GM21576 (cell line): ENCODE measurements around the gene NDUFA6.
"Not testable (repeated sequence)": the region's sequence is repeated elsewhere in the genome, so short reads cannot be mapped to it uniquely, and the experiment has no call there.

Experiments
- ATAC-seq: cut with Tn5 transposase; IDR thresholded peaks from one replicate; pipeline ENCODE4 v1.9.1; 2021; ENCODE audit warnings: mild to moderate bottlenecking, moderate library complexity; ENCODE audit not compliant: unreplicated experiment

Gene NDUFA6

DNA sequence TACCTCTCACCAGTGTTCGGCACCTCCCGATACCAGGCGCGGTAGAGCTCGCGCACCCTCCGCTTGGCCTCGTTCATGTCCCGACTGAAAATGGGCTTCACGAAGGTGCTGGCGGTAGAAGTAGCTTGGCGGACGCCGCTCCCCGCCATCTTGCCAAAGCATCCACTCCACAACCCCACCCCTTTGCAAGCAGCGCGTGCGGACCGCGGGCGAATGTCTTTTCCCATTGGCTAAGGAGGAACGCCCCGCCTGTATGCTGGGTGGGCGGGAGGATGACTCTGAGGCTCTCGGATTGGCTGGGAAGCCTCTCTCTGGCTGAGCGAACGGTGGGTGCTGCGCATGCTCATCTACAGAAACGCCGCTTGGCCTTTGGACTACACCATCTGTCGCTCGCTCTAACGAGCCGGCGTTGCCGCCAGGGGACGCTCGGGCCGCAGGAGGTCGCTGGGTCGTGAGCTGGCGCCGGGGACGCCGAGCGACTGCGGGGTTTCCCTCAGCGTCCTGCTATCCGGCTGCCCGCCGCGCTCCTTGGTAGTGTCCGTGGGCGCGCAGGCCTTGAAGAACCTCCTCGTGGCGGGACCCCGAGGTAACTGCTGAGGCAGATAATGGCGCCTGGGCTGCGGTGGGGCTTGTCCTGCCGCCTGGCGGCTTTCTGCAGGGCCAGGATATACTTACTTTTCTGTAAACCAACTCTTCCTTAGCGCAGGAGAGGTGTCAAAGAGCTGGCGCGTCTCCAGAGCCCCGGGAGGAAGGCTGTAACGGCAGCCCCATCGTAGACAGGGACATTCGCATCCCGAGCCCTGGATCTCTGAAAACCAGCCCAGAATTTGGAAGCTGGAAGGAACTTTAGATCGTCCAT is at the start of gene NDUFA6:
TSS of gene NDUFA6 (minus strand) at position 177 of the 859 bp plus-strand sequence. CDS start at position 149, 28 bp downstream.
- ATAC-seq, result peak; percentile 87

DNA sequence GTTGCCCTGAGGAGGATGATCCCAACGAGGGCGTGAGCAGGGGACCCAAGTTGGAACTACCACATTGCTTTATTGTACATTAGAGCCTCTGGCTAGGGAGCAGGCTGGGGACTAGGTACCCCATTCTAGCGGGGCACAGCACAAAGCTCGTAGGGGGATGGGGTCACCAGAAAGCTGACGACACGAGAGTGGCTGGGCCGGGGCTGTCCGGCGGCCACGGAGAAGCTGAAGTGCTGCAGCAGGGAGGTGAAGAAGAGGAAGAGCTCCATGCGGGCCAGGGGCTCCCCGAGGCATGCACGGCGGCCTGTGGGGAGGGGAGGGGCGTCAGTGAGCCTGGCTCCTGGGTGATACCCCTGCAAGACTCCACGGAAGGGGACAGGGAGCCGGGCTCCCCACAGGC is 49.6 kb upstream of the NDUFA6 start:
- not testable (repeated sequence) for ATAC-seq

DNA sequence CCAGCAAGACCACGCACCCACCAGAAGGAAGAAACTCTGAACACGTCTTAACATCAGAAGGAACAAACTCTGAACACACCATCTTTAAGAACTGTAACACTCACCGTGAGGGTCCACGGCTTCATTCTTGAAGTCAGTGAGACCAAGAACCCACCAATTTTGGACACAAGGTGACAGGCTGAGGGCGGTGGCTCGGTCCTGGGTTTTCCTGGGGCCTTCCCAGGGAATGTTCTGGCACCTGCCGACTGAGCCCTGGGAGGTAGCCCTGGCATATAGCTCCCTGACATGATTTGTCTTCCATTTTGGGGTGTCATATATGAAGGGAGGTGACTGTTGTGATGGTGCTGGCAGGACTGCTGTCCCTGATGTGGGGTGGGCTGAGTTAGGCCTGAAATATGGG is 48.9 kb upstream of the NDUFA6 start:
- ATAC-seq, result not testable (repeated sequence)

DNA sequence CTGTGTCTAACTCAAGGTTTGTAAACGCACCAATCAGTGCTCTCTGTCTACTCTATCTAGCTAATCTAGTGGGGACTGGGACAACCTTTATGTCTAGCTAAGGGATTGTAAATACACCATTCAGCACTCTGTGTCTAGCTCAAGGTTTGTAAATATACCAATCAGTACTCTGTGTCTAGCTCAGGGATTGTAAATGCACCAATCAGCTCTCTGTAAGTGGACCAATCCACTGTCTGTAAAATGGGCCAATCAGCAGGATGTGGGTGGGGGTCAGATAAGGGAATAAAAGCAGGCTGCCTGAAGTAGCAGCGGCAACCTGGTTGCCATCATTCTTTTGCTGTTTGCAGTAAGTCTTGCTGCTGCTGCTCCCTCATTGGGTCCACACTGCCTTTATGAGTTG is 48.4 kb upstream of the NDUFA6 start:
- no peak for ATAC-seq

DNA sequence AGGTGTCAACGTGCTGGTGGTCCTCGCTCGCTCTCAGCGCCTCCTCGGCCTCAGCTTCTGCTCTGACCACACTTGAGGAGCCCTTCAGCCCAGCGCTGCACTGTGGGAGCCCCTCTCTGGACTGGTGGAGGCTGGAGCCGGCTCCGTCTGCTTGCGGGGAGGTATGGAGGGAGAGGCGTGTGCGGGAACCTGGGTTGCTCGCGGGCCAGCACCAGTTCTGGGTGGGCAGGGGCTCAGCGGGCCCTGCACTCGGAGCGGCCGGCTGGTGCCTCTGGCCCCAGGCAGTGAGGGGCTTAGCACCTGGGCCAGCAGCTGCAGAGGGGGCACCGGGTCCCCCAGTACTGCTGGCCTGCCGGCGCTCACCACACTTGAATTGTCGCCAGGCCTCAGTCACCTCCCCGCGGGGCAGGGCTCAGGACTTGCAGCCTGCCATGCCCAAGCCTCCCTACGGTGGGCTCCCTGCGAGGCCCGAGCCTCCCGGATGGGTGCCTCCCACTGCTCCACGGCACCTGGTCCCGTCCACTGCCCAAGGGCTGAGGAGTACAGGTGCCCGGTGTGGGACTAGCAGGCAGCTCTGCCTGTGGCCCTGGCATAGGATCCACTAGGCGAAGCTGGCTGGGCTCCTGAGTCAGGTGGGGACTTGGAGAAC is 47.7 kb upstream of the NDUFA6 start:
- ATAC-seq, result no peak

DNA sequence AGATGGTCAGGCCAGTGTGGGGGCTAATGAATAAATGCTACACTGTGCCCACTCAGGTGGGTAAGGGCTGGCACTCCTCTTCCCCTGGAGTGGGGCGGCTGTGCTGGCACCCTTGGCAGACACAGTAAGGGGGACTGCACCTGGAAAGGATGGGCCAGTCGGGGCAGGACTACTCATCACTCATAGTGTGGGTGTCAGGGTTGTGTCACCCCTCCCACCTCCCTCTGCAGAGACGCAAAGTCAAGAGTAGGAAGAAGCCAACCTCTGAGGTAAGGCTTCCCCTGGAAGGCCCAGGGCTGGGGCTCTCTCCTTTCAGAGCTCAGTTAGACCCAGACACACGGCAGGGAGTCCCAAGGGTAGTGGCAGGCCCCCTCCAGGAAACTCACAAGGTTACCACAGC is 45.1 kb upstream of the NDUFA6 start:
- not testable (repeated sequence) for ATAC-seq

DNA sequence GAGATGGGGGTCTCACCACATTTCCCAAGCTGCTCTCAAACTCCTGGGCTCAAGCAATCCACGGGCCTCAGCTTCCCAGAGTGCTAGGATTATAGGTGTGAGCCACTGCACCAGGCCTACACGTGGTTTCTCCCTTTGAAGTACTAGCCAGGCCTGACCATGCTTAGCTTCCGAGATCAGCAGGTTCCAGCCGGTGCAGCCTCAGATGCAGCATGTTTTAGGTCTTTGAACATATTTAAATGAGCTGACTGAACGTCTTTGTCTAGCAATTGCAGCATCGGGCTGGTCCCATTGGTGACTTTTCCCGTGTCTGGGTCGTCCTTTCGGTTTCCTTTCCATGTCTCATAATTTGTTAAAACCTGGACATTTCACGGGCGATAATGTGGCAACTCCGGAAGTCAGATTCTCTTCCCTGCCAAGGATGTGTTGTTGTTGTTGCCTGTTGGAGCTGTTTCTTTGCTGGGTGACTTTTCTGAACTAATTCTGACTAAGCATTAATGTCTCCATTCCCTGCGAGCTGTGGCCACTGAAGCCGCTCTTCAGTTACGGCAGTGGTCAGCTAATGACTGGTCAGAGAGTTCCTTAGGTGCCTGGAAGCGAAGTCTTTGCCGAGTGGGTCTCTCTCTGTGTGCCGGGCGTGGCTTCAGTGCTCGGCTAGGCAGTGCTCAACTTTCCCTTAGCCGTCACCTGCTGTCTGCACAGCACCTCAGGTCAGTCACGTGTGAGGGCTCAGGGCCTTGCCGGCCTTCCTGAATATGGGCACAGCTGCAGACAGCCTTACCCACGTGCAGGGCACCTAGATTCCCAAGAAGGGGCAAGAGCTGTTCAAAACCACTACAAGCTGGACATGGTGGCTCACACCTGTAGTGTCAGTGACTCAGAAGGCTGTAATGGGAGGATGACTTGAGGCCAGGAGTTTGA is 43.8 kb upstream of the NDUFA6 start:
- no peak for ATAC-seq

DNA sequence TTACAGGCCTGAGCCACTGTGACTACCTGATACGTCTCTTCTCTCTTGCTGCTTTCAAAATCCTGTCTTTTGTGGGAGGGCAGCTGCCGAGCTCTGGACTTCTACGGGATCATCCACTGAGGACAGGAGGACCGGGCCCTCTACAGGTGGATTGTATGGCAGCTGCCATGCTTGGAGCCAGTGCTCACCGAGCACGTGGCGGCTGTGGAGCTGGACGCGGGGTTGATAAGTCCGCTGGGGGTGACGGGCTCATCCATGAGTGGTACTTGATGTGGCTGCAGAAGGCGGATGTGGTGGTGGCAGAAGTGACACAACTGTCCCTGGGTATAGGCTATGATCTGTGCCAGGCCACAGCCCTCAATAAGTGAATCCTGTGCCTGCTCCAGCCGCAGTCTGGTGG is 41.9 kb upstream of the NDUFA6 start:
- ATAC-seq, result no peak

DNA sequence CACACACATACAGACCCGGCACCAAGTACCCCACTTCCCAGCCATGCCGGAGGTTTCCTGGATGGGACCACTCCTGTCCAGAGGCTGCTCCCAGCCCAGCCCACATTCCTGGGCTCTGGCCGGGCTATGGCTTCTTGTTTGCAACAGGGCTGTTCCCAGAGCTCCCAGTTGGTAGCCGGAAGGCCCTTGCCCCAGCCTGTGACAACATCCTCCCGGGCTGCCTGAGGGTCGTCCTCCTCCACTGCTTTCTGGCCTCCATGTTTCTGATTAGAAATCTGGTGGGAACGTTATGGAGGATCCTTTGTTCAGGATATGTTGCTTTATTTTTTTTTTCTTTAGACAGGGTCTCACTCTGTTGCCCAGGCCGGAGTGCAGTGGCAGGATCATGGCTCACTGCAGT is 41.0 kb upstream of the NDUFA6 start:
- ATAC-seq, result no peak

DNA sequence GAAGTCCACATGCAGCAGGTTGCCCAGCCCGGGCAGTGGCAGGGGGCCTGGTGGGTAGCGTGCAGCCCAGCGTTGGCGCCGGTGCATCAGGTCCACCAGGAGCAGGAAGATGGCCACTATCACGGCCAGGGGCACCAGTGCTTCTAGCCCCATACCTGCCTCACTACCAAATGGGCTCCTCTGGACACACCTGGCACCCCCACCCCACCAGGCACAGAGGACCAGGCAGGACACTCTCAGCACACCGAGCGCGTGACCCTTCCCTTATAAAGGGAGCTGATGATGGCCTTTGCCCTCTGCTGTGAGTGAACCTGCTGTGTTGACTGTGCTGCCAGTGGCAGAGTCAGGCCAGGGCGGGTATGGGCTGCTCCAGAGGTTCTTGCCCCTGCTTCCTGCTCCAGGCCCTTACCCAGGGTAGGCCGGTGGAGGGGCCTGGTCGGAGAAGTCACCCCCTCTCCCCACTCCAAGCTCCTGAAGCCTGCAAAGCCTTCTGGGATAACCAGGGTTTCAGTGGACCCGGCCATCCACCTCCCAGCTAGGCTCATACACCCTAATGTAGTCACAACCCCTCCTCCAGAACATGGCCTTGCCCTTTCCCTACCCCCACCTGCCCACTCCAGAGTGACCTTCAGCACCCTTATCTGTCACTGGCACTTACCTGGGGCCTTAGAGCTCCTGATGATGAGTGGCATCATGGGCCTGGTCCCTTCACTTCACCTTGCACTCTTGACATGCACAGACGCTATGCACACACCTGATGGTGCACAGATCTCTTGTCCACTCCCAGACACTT is 40.3 kb upstream of the NDUFA6 start, which contains the start of gene CYP2D6:
TSS of gene CYP2D6 (minus strand) at position 172 of the 793 bp plus-strand sequence. CDS start at position 153, 19 bp downstream.
- not testable (repeated sequence) for ATAC-seq

DNA sequence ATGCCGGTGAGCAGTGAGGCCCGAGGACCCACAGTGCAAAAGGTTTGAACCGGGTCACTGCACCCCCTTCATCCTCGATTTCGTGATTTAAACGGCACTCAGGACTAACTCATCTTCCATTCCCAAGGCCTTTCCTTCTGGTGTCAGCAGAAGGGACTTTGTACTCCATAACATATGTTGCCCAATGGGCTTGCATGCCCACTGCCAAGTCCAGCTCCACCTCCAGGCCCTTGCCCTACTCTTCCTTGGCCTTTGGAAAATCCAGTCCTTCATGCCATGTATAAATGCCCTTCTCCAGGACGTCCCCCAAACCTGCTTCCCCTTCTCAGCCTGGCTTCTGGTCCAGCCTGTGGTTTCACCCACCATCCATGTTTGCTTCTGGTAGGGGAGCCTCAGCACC is 39.6 kb upstream of the NDUFA6 start:
- ATAC-seq, result not testable (repeated sequence)

DNA sequence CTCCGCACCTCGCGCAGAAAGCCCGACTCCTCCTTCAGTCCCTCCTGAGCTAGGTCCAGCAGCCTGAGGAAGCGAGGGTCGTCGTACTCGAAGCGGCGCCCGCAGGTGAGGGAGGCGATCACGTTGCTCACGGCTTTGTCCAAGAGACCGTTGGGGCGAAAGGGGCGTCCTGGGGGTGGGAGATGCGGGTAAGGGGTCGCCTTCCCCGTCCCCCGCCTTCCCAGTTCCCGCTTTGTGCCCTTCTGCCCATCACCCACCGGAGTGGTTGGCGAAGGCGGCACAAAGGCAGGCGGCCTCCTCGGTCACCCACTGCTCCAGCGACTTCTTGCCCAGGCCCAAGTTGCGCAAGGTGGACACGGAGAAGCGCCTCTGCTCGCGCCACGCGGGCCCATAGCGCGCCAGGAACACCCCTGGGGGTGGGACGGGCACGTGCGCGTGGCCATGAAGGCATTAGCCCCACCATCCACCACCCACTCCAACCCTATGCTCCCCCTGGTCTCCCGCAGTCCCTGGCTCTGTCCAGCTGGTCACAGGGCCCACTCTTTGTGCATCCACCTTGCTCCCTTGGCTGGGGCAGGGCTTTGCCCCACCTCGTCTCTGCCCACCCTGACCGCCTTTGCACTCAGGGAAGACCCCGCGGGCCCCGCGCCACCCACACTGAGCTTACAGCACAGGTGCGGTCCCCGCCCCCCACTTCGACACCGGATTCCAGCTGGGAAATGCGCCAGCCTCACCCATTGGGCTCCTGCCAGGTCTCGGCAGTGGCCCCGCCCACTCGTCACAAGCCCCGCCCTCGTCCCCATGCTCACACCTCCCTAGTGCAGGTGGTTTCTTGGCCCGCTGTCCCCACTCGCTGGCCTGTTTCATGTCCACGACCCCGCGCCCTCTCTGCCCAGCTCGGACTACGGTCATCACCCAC is 38.5 kb upstream of the NDUFA6 start:
- not testable (repeated sequence) for ATAC-seq

DNA sequence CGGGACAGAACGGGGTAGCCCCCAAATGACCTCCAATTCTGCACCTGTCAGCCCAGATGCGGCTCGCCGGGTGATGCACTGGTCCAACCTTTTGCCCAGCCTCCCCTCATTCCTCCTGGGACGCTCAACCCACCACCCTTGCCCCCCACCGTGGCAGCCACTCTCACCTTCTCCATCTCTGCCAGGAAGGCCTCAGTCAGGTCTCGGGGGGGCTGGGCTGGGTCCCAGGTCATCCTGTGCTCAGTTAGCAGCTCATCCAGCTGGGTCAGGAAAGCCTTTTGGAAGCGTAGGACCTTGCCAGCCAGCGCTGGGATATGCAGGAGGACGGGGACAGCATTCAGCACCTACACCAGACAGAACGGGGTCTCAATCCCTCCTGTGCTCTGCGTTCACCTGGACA is 37.4 kb upstream of the NDUFA6 start:
- ATAC-seq, result not testable (repeated sequence)

DNA sequence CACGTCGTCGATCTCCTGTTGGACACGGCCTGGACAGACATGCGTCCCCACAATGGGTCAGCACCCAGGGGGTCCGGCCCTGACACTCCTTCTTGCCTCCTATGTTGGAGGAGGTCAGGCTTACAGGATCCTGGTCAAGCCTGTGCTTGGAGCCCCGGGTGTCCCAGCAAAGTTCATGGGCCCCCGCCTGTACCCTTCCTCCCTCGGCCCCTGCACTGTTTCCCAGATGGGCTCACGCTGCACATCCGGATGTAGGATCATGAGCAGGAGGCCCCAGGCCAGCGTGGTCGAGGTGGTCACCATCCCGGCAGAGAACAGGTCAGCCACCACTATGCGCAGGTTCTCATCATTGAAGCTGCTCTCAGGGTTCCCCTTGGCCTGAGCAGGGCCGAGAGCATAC is 37.0 kb upstream of the NDUFA6 start:
- ATAC-seq, result no peak

DNA sequence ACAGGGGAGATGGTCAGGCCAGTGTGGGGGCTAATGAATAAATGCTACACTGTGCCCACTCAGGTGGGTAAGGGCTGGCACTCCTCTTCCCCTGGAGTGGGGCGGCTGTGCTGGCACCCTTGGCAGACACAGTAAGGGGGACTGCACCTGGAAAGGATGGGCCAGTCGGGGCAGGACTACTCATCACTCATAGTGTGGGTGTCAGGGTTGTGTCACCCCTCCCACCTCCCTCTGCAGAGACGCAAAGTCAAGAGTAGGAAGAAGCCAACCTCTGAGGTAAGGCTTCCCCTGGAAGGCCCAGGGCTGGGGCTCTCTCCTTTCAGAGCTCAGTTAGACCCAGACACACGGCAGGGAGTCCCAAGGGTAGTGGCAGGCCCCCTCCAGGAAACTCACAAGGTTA is 33.0 kb upstream of the NDUFA6 start:
- not testable (repeated sequence) for ATAC-seq

DNA sequence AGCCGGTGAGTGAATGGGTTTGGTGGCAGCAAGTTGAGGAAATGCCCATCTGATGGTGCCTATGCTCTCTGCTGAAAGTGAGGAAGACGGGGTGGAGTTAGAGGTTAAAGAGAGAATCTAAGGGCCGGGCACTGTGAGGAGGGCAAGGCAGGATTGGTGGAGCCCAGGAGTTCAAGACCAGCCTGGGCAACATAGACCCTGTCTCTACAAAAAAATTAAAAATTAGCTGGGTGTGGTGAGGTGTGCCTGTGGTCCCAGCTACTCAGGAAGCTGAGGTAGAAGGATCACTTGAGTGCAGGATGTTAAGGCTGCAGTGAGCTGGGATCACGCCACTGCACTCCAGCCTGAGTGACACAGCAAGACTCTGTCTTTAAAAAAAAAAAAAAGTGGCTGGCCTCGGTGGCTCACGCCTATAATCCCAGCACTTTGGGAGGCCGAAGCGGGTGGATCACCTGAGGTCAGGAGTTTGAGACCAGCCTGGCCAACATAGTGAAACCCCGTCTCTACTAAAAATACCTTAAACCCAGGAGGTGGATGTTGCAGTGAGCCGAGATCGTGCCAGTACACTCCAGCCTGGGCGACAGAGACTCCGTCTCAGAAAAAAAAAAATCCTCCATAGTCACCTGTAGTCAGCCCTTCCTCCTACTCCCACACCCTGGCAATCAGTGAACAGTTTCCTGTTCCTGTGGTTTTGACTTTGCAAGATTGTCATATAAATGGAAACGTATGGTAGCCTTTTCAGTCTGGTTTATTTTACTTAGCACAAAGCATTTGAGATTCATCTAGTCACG is 29.9 kb upstream of the NDUFA6 start:
- ATAC-seq, result not testable (repeated sequence)

DNA sequence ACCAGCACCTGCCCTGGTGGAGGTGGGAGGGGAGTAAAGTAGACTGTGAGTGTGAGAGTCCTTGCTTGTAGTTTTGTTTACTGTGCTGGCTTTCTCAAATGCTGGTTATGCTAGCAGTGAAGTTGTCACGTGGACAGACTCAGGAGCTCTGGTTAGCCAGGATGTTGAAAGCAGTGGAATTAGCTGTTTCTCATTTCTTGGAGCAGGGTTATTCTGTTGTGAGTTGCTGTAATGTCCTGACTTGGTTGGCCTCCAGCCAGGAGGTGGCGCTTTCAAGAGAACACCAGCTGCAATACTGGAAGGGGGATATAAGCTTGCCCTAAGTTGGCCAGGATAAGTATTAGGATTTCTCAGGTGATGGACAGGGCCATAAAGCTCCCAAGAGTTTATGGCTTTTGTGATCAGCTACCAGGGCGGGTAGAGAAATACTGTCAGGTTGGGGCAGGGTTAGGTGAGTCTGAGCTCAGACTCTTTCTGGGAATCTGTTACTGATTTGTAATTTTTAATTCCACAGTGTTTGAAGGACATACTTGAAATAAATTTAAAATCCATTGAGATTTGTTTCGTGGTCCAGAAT is 26.4 kb upstream of the NDUFA6 start:
- no peak for ATAC-seq

DNA sequence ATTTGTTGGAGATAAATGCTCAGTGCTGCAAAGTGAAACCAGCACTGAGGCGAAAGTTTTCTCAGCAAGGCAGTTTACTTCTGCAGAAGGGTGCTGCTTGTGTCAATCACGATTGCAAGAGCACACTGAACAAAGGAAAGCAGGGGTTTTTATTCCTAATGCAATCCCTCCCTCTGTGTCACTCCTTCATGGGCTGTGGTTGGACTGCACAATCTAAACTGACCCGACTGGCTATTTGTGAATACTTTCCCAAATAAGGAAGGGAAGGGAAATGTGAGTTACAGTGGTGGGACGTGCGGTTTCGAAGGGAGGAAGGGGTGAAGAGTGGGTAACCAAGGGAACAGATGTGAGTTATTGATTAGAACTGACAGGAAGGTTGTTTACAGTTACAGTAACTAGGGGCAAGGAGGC is 24.9 kb upstream of the NDUFA6 start:
- not testable (repeated sequence) for ATAC-seq
